GM12878 (cell line): ENCODE results near the gene UBTF. TPM values are rescaled to one million over a fixed set of nuclear protein-coding genes. Genes with fewer than 3 reads are reported as not detected.

Source experiments
- ATAC-seq: fragments of 200-7000 bp; cut with Tn5 transposase; 3 replicates; pipeline ENCODE4 v1.9.1; 2020; ENCODE audit warnings: mild to moderate bottlenecking, moderate library complexity
- BruUV-seq: library from RNA; stranded (reverse); fragments of 400-500 nt; replicated peaks from 2 replicates; lab custom pipeline; 2021; lab: Mats Ljungman, UMichigan
- CTCF ChIA-PET: fragments of 300-600 bp; sonication (Branson Sonifier 250); formaldehyde crosslinking; extraction: SDS; loops from one replicate; lab custom pipeline; 2021; ENCODE audit warnings: inconsistent platforms; lab: Yijun Ruan, JAX
- POLR2A ChIA-PET: fragments of 350-600 bp; formaldehyde crosslinking; extraction: SDS; loops from one replicate; lab custom pipeline; 2021; ENCODE audit warnings: inconsistent platforms; lab: Charles Lee
- RAD21 ChIA-PET: fragments of 300-600 bp; sonication (Branson Sonifier 250); formaldehyde crosslinking; loops from one replicate; lab custom pipeline; 2023; ENCODE audit warnings: antibody characterized with exemption; ENCODE audit not compliant: unreplicated experiment; lab: Charles Lee
- SMC1A ChIA-PET: fragments of 300-600 bp; sonication (Branson Sonifier 250); formaldehyde crosslinking; loops from one replicate; lab custom pipeline; 2023; ENCODE audit not compliant: unreplicated experiment, uncharacterized antibody; lab: Charles Lee
- DNase-seq: peaks from one replicate; pipeline ENCODE4 v3.0.0-alpha.2; 2011; ENCODE audit warnings: low read depth, low spot score
- FAIRE-seq: peaks from 3 replicates; lab custom pipeline; 2011; peaks lifted over from hg19 to GRCh38; lab: Jason Lieb, UNC
- H2AFZ ChIP-seq: 2 replicates; pipeline ENCODE4 v1.6.0; 2011; ENCODE audit warnings: low read depth, low read length, control low read depth; ENCODE audit not compliant: control insufficient read depth
- H3K27ac ChIP-seq: 2 replicates; pipeline ENCODE4 v1.5.1; 2011; ENCODE audit warnings: control low read depth; ENCODE audit not compliant: control insufficient read depth, insufficient read depth
- H3K27me3 ChIP-seq, 2 experiments: replicated peaks in 1 of 2; 2 replicates each; pipeline versions ENCODE4 v1.6.0 to v1.6.1; 2011; ENCODE audit warnings: low read length in 1 of 2; ENCODE audit not compliant: control insufficient read depth in 2 of 2, insufficient read depth in 2 of 2
- H3K36me3 ChIP-seq, 2 experiments: 2 replicates each; pipeline ENCODE4 v1.5.1; 2011; ENCODE audit warnings: low read length in 1 of 2; ENCODE audit not compliant: control insufficient read depth in 2 of 2, insufficient read depth in 2 of 2
- H3K4me1 ChIP-seq: 2 replicates; pipeline ENCODE4 v1.6.1; 2011; ENCODE audit warnings: mild to moderate bottlenecking, low read length, moderate library complexity, mixed read lengths; ENCODE audit not compliant: control insufficient read depth, insufficient read depth
- H3K4me2 ChIP-seq: 2 replicates; pipeline ENCODE4 v1.6.0; 2011; ENCODE audit warnings: control low read depth; ENCODE audit not compliant: control insufficient read depth, insufficient read depth
- H3K4me3 ChIP-seq: fragments of 200-600 bp; sonication (generic); 2 replicates; pipeline ENCODE4 v1.5.1; 2016
- H3K79me2 ChIP-seq: 2 replicates; pipeline ENCODE4 v1.6.0; 2011; ENCODE audit warnings: low read length; ENCODE audit not compliant: control insufficient read depth, insufficient read depth
- H3K9ac ChIP-seq: 2 replicates; pipeline ENCODE4 v1.8.0; 2011; ENCODE audit warnings: low read length, control low read depth, mixed read lengths; ENCODE audit not compliant: control insufficient read depth, insufficient read depth
- H3K9me3 ChIP-seq: replicated peaks from 3 replicates; pipeline ENCODE4 v1.5.1; 2011; ENCODE audit warnings: mild to moderate bottlenecking, low read length; ENCODE audit not compliant: control insufficient read depth, insufficient read depth
- H4K20me1 ChIP-seq: 2 replicates; pipeline ENCODE4 v1.6.0; 2011; ENCODE audit not compliant: control insufficient read depth, insufficient read depth
- ASH2L ChIP-seq: fragments of 300-600, 200-600 bp; sonication (generic); IDR thresholded peaks from 2 replicates; pipeline ENCODE4 v1.6.1; 2017; ENCODE audit warnings: low read depth, mild to moderate bottlenecking, borderline replicate concordance
- ETV6 ChIP-seq, 2 experiments: fragments of 450-650 bp in 1 of 2; IDR thresholded peaks in 1 of 2; conservative IDR thresholded peaks in 1 of 2; 2 replicates each; pipeline ENCODE4 v1.6.1; 2014; ENCODE audit warnings: antibody characterized with exemption in 1 of 2, borderline replicate concordance in 1 of 2, low read depth in 1 of 2, mild to moderate bottlenecking in 1 of 2, moderate library complexity in 1 of 2
- HCFC1 ChIP-seq: fragments of 150-350 bp; IDR thresholded peaks from 2 replicates; pipeline ENCODE4 v1.6.1; 2014; ENCODE audit warnings: low read length
- NR2C1 ChIP-seq: fragments of 450-650 bp; IDR thresholded peaks from 2 replicates; pipeline ENCODE4 v1.6.1; 2017; ENCODE audit warnings: antibody characterized with exemption, mild to moderate bottlenecking, moderate library complexity
- SMARCA5 ChIP-seq: fragments of 450-650 bp; IDR thresholded peaks from 2 replicates; pipeline ENCODE4 v1.6.1; 2017; ENCODE audit warnings: mild to moderate bottlenecking
- SMC3 ChIP-seq: IDR thresholded peaks from 2 replicates; pipeline ENCODE4 v1.6.1; 2011; ENCODE audit warnings: low read length, improper control_type of control experiment, borderline replicate concordance
- SPI1 ChIP-seq: IDR thresholded peaks from 2 replicates; pipeline ENCODE4 v1.6.1; 2011; ENCODE audit warnings: low read depth, mild to moderate bottlenecking, low read length, moderate library complexity, borderline replicate concordance; ENCODE audit not compliant: insufficient read depth
- TAF1 ChIP-seq: IDR thresholded peaks from 2 replicates; pipeline ENCODE4 v1.6.1; 2011; ENCODE audit warnings: mild to moderate bottlenecking, low read depth, low read length, borderline replicate concordance
- YY1 ChIP-seq: IDR thresholded peaks from 2 replicates; pipeline ENCODE4 v1.6.1; 2011; ENCODE audit warnings: low read depth, mild to moderate bottlenecking, low read length
- ZZZ3 ChIP-seq: IDR thresholded peaks from 2 replicates; pipeline ENCODE4 v1.6.1; 2011; ENCODE audit warnings: low read depth; ENCODE audit not compliant: control insufficient read depth, insufficient read length
- WGBS: methylation state at CpG from one replicate; pipeline ENCODE4 v1.1.6; 2016; ENCODE audit warnings: low lambda C conversion rate; ENCODE audit not compliant: insufficient replicate concordance, insufficient coverage; ENCODE audit errors: missing lambda C conversion rate; 5-methylcytosine and 5-hydroxymethylcytosine counted together
- in situ Hi-C: fragments of 300-500 bp; cut with MboI; formaldehyde crosslinking; loops from 9 replicates; pipeline ENCODE4 v1.14.3; 2018; ENCODE audit warnings: mixed read lengths
- intact Hi-C: fragments of 100-400 bp; cut with micrococcal nuclease; formaldehyde crosslinking; loops from one replicate; pipeline ENCODE4 v1.14.2; 2022; ENCODE audit not compliant: unreplicated experiment
- polyA plus RNA-seq, 11 experiments: library from polyadenylated mRNA; depleted of rRNA in 4 of 11; unstranded in 6 of 11; stranded (reverse) in 5 of 11; fragments of >200 nt; fragmentation: Nextera tagmentation in 4 of 11; fragmentation: Illumina TruSeq in 1 of 11; extraction: Ambion mirVana in 4 of 11; extraction: Trizol in 1 of 11; gene quantifications; 1 replicate in 1 of 11; 2 replicates in 10 of 11; pipeline versions ENCODE4 v1.2.1 to v1.2.3, GENCODE V29; 2011 to 2016; ENCODE audit warnings: inconsistent platforms in 2 of 11, missing spikeins in 2 of 11, low read depth in 1 of 11
- total RNA-seq, 4 experiments: library from RNA; depleted of rRNA in 3 of 4; stranded (reverse); fragments of >200 nt in 3 of 4; fragmentation: Illumina TruSeq in 1 of 4; extraction: Trizol in 1 of 4; gene quantifications; 2 replicates each; pipeline versions ENCODE4 v1.2.1 to v1.2.3, GENCODE V29; 2013 to 2021
- TF ChIP-seq, protein P1 (sequence below): IDR thresholded peaks from 2 replicates; pipeline ENCODE4 v1.6.1; 2011; ENCODE audit warnings: low read depth, mild to moderate bottlenecking, low read length, moderate library complexity, borderline replicate concordance; ENCODE audit errors: extremely low read depth

The UBTF gene
- total and polyA plus RNA-seq, 10 of the 15 experiments (the other 5 are each of a cell fraction or from before 2014, with no cell fraction given) = 2.2 to 124 (median 79.6) TPM

DNA sequence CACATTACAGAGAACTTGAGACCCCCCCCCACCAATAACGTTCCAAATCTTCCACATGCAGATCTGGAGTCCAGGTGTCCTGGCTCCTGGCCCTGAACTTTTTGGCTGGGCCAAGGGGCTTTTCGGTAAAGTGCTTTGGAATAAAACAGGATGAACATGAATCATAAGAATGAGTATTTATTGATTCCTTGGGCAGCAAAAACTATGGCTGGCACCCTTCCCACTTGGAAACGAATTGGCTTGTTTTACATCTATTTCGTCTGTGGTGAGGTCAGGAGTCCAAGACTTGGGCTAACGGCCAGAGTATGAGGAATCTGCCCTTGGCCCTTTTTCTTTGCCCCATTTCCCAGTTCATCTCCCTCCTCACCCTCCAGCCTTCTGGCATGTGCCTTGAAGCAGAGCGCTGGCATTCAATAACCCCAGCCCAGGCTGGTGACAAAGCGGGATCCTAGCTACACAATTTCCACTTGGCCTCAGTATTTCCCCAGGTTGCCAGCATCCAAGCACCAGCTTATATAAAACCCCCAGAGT lies 4.1 kb upstream of the UBTF start:
- WGBS = 82% methylated on average over 7 of the region's 7 CpGs
- ChIA-PET POLR2A (no interaction called here), RAD21 (no interaction called here), CTCF (no interaction called here), SMC1A (no interaction called here)
- Histone ChIP-seq H3K36me3 (no peaks in the 10 kb centered on the region), H3K9me3 (no peaks in the 10 kb centered on the region), H3K27me3 (no peaks in the 10 kb centered on the region), H2AFZ (no peak overlapping the region), H4K20me1 (no peaks in the 10 kb centered on the region), H3K9ac (no peak overlapping the region), H3K4me1 (peaks cover 4% of the 10 kb centered on the region; the same call in 1 of the 2 replicates), H3K79me2 (peaks cover 34% of the 10 kb centered on the region), H3K27ac (no peak overlapping the region), H3K4me3 (no peak overlapping the region), H3K4me2 (no peak overlapping the region)
- intact Hi-C loops (no loop called here), in situ Hi-C loops (loop anchor here (25.0 kb wide), 1 partner anchor 289 kb away; the partner anchor contains the start of gene GPATCH8)
- BruUV-seq = no TSS peak
- TF ChIP-seq ASH2L (no peak), NR2C1 (no peak), TAF1 (no peak), HCFC1 (no peak)
- ATAC-seq (no peak), FAIRE-seq (no peak), DNase-seq (no peak)

DNA sequence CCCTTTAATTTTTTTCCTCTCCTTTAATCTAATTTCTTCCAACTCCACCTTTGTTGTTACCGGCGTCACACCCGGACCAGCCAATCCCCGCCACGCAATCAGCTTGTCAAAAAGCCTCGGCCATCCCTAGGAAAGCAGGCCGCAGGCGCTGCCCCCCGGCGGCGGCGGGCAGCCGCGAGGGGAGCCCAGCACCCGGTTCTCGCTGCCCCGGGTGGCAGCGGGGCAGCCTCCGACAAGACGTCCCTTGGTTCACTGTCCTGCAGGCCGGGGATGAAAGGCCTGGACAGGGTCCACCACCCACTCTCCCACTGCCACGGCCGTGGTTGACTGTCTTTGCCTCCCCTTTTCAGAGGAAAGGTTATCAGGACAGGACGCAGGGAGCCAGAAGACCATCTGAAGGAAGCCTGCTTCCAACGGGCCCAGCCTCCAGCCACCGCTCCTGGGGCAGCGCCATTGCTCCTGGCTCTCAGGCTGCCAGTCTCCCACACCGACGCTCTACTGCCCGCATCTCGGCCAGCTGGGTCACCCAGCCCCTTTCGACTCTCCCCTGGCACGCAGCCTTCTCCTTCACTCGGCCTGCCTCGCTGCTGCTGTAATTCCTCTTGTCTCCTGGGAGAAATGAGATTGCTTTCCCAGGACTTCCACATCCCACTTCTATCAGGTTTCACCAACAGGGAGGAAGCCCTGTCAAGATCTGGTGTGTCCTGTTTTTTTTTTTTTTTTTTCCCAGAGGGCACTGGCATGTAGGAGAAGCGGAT lies 2.8 kb upstream of the UBTF start:
- FAIRE-seq = no peak
- CTCF ChIA-PET = interaction anchor here (0.6 to 2.9 kb wide), 16 partner anchors 8 to 177 kb away, joined by 3 to 19 read pairs (median 5); partner anchors contain the start of genes GRN and TMUB2
- no peaks in the 10 kb centered on the region for H3K36me3 ChIP-seq
- no peaks in the 10 kb centered on the region for H3K27me3 ChIP-seq
- 13% methylated on average over 30 of the region's 36 CpGs for WGBS
- peak overlapping the region; percentile 88 for H3K9ac ChIP-seq
- intact Hi-C loops (no loop called here), in situ Hi-C loops (loop anchor here (25.0 kb wide), 1 partner anchor 290 kb away; the partner anchor contains the start of gene GPATCH8)
- H3K9me3 ChIP-seq = no peaks in the 10 kb centered on the region
- H3K4me2 ChIP-seq = peak overlapping the region; percentile 93
- H3K4me3 ChIP-seq = peak overlapping the region; percentile 98
- POLR2A ChIA-PET = interaction anchor here (0.6 to 2.1 kb wide), 16 partner anchors 12 to 150 kb away, joined by 3 to 26 read pairs (median 5); partner anchors contain the start of genes GRN, SLC25A39 and TMUB2
- DNase-seq = no peak
- peaks cover 45% of the 10 kb centered on the region for H3K79me2 ChIP-seq
- H2AFZ ChIP-seq = peak overlapping the region; percentile 72
- peak; percentile 6 for ATAC-seq
- no peaks in the 10 kb centered on the region for H4K20me1 ChIP-seq
- SMC1A ChIA-PET = interaction anchor here (0.7 to 1.9 kb wide), 7 partner anchors 8 to 123 kb away, joined by 3 to 8 read pairs (median 4); partner anchors contain the start of gene GRN
- H3K27ac ChIP-seq = peak overlapping the region; percentile 89
- BruUV-seq = no TSS peak
- peaks cover 4% of the 10 kb centered on the region; the same call in 1 of the 2 replicates for H3K4me1 ChIP-seq
- RAD21 ChIA-PET = interaction anchor here (0.6 to 2.8 kb wide), 16 partner anchors 9 to 123 kb away, joined by 3 to 16 read pairs (median 4); partner anchors contain the start of genes GRN and TMUB2
- no peak for TF ChIP-seq ZZZ3
- no peak for TF ChIP-seq SPI1
- TF ChIP-seq, protein P1, sequence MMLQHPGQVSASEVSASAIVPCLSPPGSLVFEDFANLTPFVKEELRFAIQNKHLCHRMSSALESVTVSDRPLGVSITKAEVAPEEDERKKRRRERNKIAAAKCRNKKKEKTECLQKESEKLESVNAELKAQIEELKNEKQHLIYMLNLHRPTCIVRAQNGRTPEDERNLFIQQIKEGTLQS = no peak
- TF ChIP-seq YY1 = no peak
- TF ChIP-seq ETV6 (conservative IDR thresholded peaks at IDR 0.05 in 1 of 2, IDR thresholded peaks at IDR 0.05 in 1 of 2; ENCODE audit: borderline replicate concordance in 1 of 2, low read depth in 1 of 2) = no peak
- TF ChIP-seq SMARCA5 = 0 out of 2 replicates have a peak, but pooled peaks have one; percentile 8
- no peak for TF ChIP-seq SMC3
